SKM-1 (cell line): ENCODE data around the gene ADORA1.

Experiments used
- DNase-seq: peaks from one replicate; lab custom pipeline; 2025; ENCODE audit not compliant: unreplicated experiment; lab: John Stamatoyannopoulos, UW

Gene ADORA1

DNA sequence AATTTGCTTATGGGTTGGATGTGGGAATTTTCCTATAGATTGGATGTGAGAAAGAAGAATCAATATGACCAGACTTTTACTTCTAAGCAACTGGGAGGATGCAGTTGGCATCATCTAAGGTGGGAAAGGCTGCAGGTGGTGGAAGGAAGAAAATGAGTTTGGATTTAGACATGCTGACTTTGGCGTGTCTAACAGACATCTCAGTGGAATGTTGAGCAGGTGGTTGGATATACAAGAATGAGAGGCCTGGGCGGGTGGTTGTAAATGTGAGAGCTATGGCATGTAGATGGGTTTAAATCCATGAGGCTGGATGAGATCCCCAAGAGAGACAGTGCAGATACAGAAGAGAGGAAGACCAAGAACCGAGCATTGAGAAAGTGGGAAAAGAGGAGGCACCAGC is 10.5 kb downstream of the ADORA1 start:
- DNase-seq = no peak

GRCh38 chr1:203139976-203140475 is 12.5 kb downstream of the ADORA1 start:
- no peak for DNase-seq

- DNase-seq = no peak
Measured at GRCh38 chr1:203140743-203141520, 13.4 kb downstream of the ADORA1 start.

DNA sequence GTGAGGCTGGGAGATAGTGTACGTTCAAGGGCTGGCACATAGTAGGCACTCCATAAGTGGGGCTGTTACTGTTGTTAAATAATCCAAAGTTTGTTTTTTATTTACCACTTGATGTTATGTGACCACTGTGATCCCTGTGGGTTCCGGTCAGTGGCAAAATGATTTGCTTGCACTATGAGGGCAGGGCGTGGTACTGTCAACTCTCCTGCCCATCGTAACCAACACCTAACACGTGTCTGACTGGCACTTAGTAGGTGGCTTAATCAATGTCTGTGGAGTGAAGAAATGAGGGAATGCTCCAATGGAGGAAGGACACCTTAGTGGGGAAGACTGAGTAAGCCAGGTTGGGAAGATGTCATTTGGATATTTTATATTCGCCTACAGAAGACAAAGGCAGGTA is 14.6 kb downstream of the ADORA1 start:
- no peak for DNase-seq

GRCh38 chr1:203142684-203143408 is 15.3 kb downstream of the ADORA1 start:
- DNase-seq = no peak

DNA sequence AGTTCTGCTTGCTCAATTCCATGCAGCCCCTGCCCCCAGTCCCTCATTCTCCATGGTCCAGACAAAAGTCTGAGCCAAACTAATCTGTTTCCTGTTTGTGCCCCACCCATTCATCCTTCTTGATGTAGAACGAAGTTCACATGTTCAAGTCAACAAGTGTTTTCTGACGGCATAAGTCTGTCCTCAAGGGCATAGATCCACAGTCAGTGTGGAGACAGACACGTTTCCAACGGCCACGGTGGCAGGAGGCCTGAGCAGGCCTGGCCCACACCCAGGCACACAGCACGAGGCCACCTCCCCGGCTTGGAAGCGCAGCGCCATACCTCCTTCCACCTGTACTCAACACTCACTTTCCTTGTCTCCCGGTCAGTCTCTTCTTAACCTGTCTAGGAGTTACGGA is 16.1 kb downstream of the ADORA1 start:
- DNase-seq = no peak

GRCh38 chr1:203144661-203145060 is 17.1 kb downstream of the ADORA1 start:
- no peak for DNase-seq

GRCh38 chr1:203145321-203146041 is 18.0 kb downstream of the ADORA1 start:
- no peak for DNase-seq

- DNase-seq = no peak
Measured at GRCh38 chr1:203146042-203146369, 18.5 kb downstream of the ADORA1 start.

GRCh38 chr1:203146537-203146936 is 19.0 kb downstream of the ADORA1 start:
- no peak for DNase-seq

DNA sequence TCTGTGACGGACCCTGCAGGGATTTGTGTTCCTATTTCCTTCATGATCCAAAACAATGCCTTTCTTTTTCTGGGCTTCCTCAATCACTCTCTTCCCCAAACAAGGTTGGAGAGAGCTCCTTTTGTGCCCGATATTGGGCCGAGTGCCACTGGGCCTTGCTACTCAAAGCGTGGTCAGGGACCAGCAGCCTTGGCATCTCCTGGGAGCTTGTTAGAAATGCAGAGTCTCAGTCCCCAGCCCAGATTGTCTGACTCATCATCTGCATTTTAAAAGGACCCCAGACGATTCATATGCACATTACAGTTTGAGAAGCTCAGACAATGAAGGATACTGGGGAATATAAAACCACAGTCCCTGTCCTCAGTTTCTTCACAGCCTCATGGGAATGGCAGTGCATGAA is 19.9 kb downstream of the ADORA1 start:
- DNase-seq = no peak

DNA sequence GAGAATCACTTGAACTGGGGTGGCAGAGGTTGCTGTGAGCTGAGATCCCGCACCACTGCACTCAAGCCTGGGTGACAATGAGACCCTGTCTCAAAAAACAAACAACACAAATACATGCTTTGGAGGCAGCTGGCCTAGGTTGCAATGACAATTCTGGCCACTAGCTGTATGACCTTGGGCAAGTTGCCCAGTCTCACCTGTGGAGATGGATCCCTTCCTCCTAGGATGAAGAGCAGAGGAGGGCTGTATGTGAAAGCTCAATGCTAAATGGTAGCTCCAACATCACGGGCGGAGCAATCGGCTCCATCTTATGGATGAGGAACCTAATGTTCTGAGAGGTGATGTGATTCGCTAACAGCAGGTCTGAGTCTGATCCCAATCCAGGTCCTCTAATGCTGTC is 20.6 kb downstream of the ADORA1 start:
- no peak for DNase-seq

- no peak for DNase-seq
Measured at GRCh38 chr1:203148579-203148978, 21.1 kb downstream of the ADORA1 start.

- DNase-seq = no peak
Measured at GRCh38 chr1:203149188-203149840, 21.8 kb downstream of the ADORA1 start.

DNA sequence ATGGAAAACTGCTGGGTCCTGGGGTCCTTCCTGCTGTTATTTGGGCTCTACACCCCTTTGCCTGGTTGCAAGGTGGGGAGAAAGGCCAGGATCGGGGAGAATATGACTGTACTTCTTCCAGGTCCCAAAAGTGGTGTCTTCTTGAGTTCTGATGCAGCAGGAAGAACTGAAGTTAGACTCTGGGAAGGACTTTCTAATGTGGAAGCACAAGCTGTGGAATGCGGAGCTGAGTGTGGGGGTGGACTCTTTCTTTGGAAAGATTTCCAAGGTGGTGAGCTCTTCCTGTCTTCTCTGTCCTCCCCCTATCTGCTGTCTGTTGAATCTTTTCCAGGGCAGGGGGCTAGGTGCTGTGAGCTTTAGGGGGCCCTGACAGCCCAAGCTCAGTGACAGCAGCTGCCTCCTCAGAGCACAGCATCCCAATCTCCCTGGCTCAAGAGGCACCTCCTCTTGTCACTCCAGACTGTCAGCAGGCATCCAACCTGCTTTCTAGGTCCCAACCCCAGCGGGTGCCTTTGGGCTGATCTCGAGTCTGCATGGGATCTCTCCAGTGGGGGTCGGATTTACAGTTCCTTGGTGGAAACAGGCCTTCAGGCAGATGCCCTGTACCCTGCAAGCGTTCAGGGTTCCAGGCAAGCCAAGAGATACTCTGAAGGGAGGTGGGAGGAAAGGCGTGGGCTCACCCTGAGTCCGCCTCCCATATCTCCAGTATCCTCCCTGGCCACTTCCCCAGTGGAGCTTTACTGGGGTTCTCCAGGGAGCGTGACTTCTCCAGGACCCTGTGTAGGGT is 23.2 kb downstream of the ADORA1 start:
- no peak for DNase-seq

DNA sequence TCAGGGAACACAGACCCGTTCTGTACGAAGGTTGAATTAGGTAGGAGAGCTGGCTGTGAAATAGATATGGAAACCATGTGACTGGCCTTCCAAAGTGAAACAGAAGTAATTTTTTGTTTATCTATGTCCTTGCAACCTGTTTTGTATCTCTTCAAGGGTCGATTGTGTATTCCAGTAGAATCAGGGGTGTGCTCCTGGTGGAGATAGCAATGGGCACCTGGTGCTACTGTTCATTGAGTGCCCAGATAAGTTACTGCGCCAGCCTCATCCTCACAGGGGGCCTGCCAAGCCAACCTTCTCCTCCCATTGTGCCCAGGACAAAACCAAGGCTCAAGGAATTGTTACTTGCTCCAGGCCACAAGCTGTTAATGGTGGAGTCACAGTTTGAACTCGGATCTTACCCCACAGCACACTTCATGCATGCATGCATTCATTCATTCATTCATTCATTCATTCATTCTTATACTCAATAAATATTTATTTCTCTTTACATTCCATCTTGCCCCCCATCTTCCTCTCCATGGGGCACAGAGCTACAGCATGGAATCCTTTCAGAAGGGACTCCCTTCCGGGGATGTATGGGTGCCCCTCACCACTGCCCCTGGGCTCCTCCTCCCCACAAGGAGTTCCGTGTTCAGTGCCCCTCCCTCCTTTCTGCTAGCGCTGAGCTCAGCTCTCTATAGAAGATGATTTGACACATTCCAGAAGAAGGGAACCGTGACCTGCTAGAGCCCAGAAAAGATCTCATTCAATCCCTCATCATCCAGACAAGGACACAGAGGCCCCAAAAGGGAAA is 24.0 kb downstream of the ADORA1 start:
- DNase-seq = no peak

- no peak for DNase-seq
Measured at GRCh38 chr1:203152158-203153034, 24.9 kb downstream of the ADORA1 start.

DNA sequence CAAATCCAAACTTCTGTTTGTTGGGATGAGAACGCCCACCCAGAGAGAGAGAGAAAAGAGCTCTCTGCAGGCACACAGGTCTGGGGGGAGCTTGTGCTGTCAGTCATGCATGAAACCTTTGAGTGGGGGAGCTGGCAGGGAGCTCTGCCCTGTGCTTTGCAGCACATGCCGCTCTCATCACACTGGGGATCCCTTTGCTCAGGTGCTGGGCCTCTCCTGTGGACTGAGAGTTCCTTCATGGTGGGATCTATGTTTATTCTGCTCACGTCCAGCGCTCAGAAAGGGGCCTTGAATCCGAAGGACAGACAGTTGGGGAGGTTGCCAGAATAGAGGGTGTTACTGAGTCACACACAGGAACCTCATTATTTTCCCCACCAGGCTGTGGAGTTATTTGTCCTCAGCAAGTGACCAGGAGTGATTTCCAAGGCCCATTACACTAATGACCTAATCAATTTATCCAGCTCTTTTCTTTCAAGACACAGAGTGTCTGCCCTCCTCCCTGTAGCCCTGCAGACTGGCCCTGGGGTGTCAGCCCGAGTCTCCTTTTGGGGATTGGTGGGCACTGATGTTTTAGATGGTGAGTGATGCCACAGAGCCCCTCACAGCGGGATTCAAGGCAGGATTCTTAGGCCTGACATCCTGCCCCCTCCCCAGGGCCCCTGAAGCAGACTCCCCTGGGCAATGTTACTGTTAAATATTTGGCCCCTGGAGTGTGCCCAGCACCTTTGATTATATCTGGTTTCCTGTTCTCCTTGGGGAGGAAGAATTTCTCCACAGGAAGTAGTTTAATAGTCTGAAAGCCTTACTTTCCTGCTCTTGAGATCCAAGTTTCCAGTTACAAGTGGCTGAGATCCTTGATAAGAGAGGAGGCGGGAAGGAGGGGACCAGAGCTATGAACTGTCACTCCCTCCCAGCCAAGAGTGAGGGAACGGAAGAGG is 25.8 kb downstream of the ADORA1 start:
- no peak for DNase-seq
